Left colon (tissue), 2 donors: Measurements from ENCODE around the gene PPP1R3C. TPM values are rescaled to one million over a fixed set of nuclear protein-coding genes. Genes with fewer than 3 reads are reported as not detected.

Experiments
- ATAC-seq: fragments of 200-7000 bp; cut with Tn5 transposase; one replicate; pipeline ENCODE4 v1.9.1; 2020; ENCODE audit warnings: mild to moderate bottlenecking, moderate library complexity
- DNase-seq, 2 donors: peaks; one replicate each; pipeline ENCODE4 v3.0.0-alpha.2; 2020
- intact Hi-C, 2 donors: fragments of 100-400 bp; cut with DNase I in 1 of 2; cut with micrococcal nuclease in 1 of 2; formaldehyde crosslinking; loops; one replicate each; pipeline versions ENCODE4 v1.11.2 to v1.14.0; 2022; cut with DNase I, micrococcal nuclease
- total RNA-seq, 2 donors: library from RNA; stranded (reverse); fragmentation: NEBNext Ultra II Directional; extraction: Animal tissue kit (Norgen Biotek cat#: 25700); gene quantifications; one replicate each; pipeline ENCODE4 v1.2.1, GENCODE V29; 2021
- donor health status: DM: no; HTN: no; CAD: no.
- donor health status: DM: yes; HTN: yes; CAD: no.

Gene PPP1R3C
- total RNA-seq, 2 donors from 2014 or later = 0.64 to 8.4 TPM

- ATAC-seq (no peak), DNase-seq (no peak)
- intact Hi-C loops = no loop called here
Measured at GRCh38 chr10:91587710-91588638, 44.9 kb downstream of the PPP1R3C start.

- DNase-seq = no peak
- ATAC-seq = no peak
- intact Hi-C loops = no loop called here
Measured at GRCh38 chr10:91582153-91582554, 50.7 kb downstream of the PPP1R3C start.

DNA sequence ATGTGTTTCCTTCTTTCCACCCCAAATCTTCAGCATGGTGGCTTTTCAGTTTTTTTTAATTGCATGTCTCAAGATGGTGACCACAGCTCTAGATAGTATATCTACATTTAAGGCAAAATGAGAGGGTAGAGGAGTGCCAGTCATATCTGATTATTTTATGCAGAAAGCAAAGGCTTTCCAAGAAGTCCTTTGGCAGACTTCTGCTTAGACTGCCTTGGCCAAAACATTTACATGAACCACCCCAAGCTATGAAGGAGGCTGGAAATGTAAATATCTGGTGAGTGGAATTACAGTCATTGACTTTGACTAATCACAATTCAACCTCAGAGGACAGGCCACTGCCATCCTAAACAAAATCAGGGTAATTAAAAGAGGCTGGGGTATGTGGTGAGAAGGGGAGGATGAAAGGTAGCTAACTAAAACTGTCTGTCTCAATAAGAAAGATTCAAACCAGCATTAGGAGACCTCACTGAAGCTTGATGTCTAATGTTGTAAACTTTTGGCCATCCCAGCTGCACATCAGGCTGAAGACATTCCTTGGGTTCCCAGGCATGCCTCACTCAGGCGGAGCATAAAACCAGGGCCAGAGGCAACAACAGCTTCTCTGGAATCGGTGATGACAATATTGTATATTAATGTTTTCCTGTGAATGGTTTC lies 53.4 kb downstream of the PPP1R3C start:
- ATAC-seq (no peak), DNase-seq (no peak)
- intact Hi-C loops = no loop called here

Other genes starting within 250 kb of the PPP1R3C start
- 1 to 10 TPM; 3.8 to 5.9 TPM for gene HECTD2, start 222.7 kb downstream of the PPP1R3C start, total RNA-seq
- 10 to 100 TPM; 23.5 to 27.5 TPM for gene TNKS2, start 165.4 kb upstream of the PPP1R3C start, total RNA-seq